SJCRH30 (cell line): ENCODE measurements around the gene EGFR. TPM values are rescaled to one million over a fixed set of nuclear protein-coding genes. Genes with fewer than 3 reads are reported as not detected.
A peak's percentile ranks its signal among the peaks of the same experiment; 100 is the strongest.

Source experiments
- DNase-seq, 2 experiments: peaks; one replicate each; pipeline ENCODE4 v3.0.0-alpha.2; 2015 to 2020
- H3K27ac ChIP-seq: fragments of 250-450 bp; sonication (Bioruptor Pico); 2 replicates; pipeline ENCODE4 v1.5.1; 2020; ENCODE audit warnings: mild to moderate bottlenecking, moderate library complexity
- H3K27me3 ChIP-seq: fragments of 250-450 bp; sonication (Bioruptor Pico); 2 replicates; pipeline ENCODE4 v1.5.1; 2020; ENCODE audit warnings: mild to moderate bottlenecking, moderate library complexity
- H3K36me3 ChIP-seq: fragments of 250-450 bp; sonication (Bioruptor Pico); 2 replicates; pipeline ENCODE4 v1.5.1; 2020; ENCODE audit warnings: mild to moderate bottlenecking, moderate library complexity
- H3K4me1 ChIP-seq: fragments of 250-450 bp; sonication (Bioruptor Pico); 2 replicates; pipeline ENCODE4 v1.5.1; 2020; ENCODE audit warnings: mild to moderate bottlenecking, moderate library complexity
- H3K4me3 ChIP-seq: fragments of 250-450 bp; sonication (Bioruptor Pico); 2 replicates; pipeline ENCODE4 v1.5.1; 2020; ENCODE audit warnings: mild to moderate bottlenecking, moderate library complexity
- H3K9me3 ChIP-seq: fragments of 250-450 bp; sonication (Bioruptor Pico); replicated peaks from 2 replicates; pipeline ENCODE4 v1.5.1; 2020; ENCODE audit warnings: mild to moderate bottlenecking, moderate library complexity
- total RNA-seq: library from RNA; depleted of rRNA; stranded (reverse); fragments of >200 nt; shearing (Covaris generic); gene quantifications from 2 replicates; pipeline ENCODE4 v1.2.3, GENCODE V29; 2014

The EGFR gene
- total RNA-seq, 1 experiment from 2014 or later: 8.3 TPM

- H3K9me3 ChIP-seq: no peaks in the 10 kb centered on the region
- no peak overlapping the region for H3K4me3 ChIP-seq
- no peaks in the 10 kb centered on the region for H3K27me3 ChIP-seq
- peaks cover 19% of the 10 kb centered on the region for H3K4me1 ChIP-seq
- H3K27ac ChIP-seq: no peak overlapping the region
- H3K36me3 ChIP-seq: no peaks in the 10 kb centered on the region
- DNase-seq: no peak
Observed at GRCh38 chr7:55056577-55057480, 38.0 kb downstream of the EGFR start.

GRCh38 chr7:55058314-55058713, 39.5 kb downstream of the EGFR start:
- Histone ChIP-seq H3K27me3 (no peaks in the 10 kb centered on the region), H3K9me3 (no peaks in the 10 kb centered on the region), H3K36me3 (no peaks in the 10 kb centered on the region), H3K4me1 (peaks cover 22% of the 10 kb centered on the region), H3K27ac (no peak overlapping the region), H3K4me3 (no peak overlapping the region)
- DNase-seq: no peak

- H3K4me1 ChIP-seq: peaks cover 29% of the 10 kb centered on the region
- no peak overlapping the region for H3K4me3 ChIP-seq
- no peak for DNase-seq
- H3K27me3 ChIP-seq: no peaks in the 10 kb centered on the region
- no peaks in the 10 kb centered on the region for H3K36me3 ChIP-seq
- H3K9me3 ChIP-seq: no peaks in the 10 kb centered on the region
- H3K27ac ChIP-seq: no peak overlapping the region
Observed at GRCh38 chr7:55059021-55059420, 40.2 kb downstream of the EGFR start.

- no peaks in the 10 kb centered on the region for H3K9me3 ChIP-seq
Observed at GRCh38 chr7:55060085-55060484, 41.3 kb downstream of the EGFR start.

GRCh38 chr7:55060636-55061022, 41.8 kb downstream of the EGFR start:
- no peak overlapping the region for H3K4me3 ChIP-seq
- H3K36me3 ChIP-seq: no peaks in the 10 kb centered on the region
- no peaks in the 10 kb centered on the region for H3K27me3 ChIP-seq
- no peak for DNase-seq
- peak overlapping the region; percentile 16; the same call in 1 of the 2 replicates for H3K27ac ChIP-seq
- H3K4me1 ChIP-seq: peaks cover 45% of the 10 kb centered on the region
- H3K9me3 ChIP-seq: no peaks in the 10 kb centered on the region

More at GRCh38 chr7:55060085-55060484, 41.3 kb downstream of the EGFR start:
- H3K4me1 ChIP-seq: peaks cover 40% of the 10 kb centered on the region
- no peaks in the 10 kb centered on the region for H3K36me3 ChIP-seq
- no peaks in the 10 kb centered on the region for H3K27me3 ChIP-seq
- H3K27ac ChIP-seq: no peak overlapping the region; the same call in 1 of the 2 replicates
- no peak for DNase-seq
- H3K4me3 ChIP-seq: no peak overlapping the region

GRCh38 chr7:55061726-55062499, 43.1 kb downstream of the EGFR start:
- H3K27me3 ChIP-seq: no peaks in the 10 kb centered on the region
- H3K4me3 ChIP-seq: no peak overlapping the region
- H3K9me3 ChIP-seq: no peaks in the 10 kb centered on the region
- no peak for DNase-seq
- H3K27ac ChIP-seq: no peak overlapping the region; the same call in 1 of the 2 replicates
- peaks cover 54% of the 10 kb centered on the region for H3K4me1 ChIP-seq
- H3K36me3 ChIP-seq: no peaks in the 10 kb centered on the region

GRCh38 chr7:55063061-55063460, 44.2 kb downstream of the EGFR start:
- Histone ChIP-seq H3K36me3 (no peaks in the 10 kb centered on the region), H3K4me3 (no peak overlapping the region), H3K4me1 (peaks cover 54% of the 10 kb centered on the region), H3K27ac (peak overlapping the region; percentile 16; the same call in 1 of the 2 replicates), H3K9me3 (no peaks in the 10 kb centered on the region), H3K27me3 (no peaks in the 10 kb centered on the region)
- DNase-seq: no peak

- H3K4me1 ChIP-seq: peaks cover 54% of the 10 kb centered on the region
- DNase-seq: peak in 1 of 2 experiments; percentile 57
- no peaks in the 10 kb centered on the region for H3K36me3 ChIP-seq
- H3K4me3 ChIP-seq: no peak overlapping the region
- peak overlapping the region; percentile 83; the same call in 1 of the 2 replicates for H3K27ac ChIP-seq
- no peaks in the 10 kb centered on the region for H3K9me3 ChIP-seq
- H3K27me3 ChIP-seq: no peaks in the 10 kb centered on the region
Observed at GRCh38 chr7:55063633-55064032, 44.8 kb downstream of the EGFR start.

GRCh38 chr7:55065079-55065478, 46.3 kb downstream of the EGFR start:
- H3K4me3 ChIP-seq: peak overlapping the region; percentile 5; the same call in 1 of the 2 replicates
- peaks cover 49% of the 10 kb centered on the region for H3K4me1 ChIP-seq
- no peaks in the 10 kb centered on the region for H3K36me3 ChIP-seq
- peak overlapping the region; percentile 83 for H3K27ac ChIP-seq
- DNase-seq: peak; percentile 65 to 70
- no peaks in the 10 kb centered on the region for H3K9me3 ChIP-seq
- no peaks in the 10 kb centered on the region for H3K27me3 ChIP-seq

GRCh38 chr7:55065511-55066229, 46.9 kb downstream of the EGFR start:
- peak; percentile 45 to 62 for DNase-seq
- H3K9me3 ChIP-seq: no peaks in the 10 kb centered on the region
- peak overlapping the region; percentile 5; the same call in 1 of the 2 replicates for H3K4me3 ChIP-seq

GRCh38 chr7:55066524-55066923, 47.7 kb downstream of the EGFR start:
- H3K27me3 ChIP-seq: no peaks in the 10 kb centered on the region
- peaks cover 37% of the 10 kb centered on the region for H3K4me1 ChIP-seq
- H3K9me3 ChIP-seq: no peaks in the 10 kb centered on the region
- H3K27ac ChIP-seq: peak overlapping the region; percentile 83
- no peaks in the 10 kb centered on the region for H3K36me3 ChIP-seq
- DNase-seq: no peak
- no peak overlapping the region for H3K4me3 ChIP-seq

More at GRCh38 chr7:55065511-55066229, 46.9 kb downstream of the EGFR start:
- Histone ChIP-seq H3K4me1 (peaks cover 43% of the 10 kb centered on the region), H3K36me3 (no peaks in the 10 kb centered on the region), H3K27ac (peak overlapping the region; percentile 83), H3K27me3 (no peaks in the 10 kb centered on the region)

- Histone ChIP-seq H3K36me3 (no peaks in the 10 kb centered on the region), H3K4me3 (no peak overlapping the region), H3K4me1 (peaks cover 41% of the 10 kb centered on the region), H3K27me3 (no peaks in the 10 kb centered on the region), H3K9me3 (no peaks in the 10 kb centered on the region), H3K27ac (no peak overlapping the region)
- DNase-seq: no peak
Observed at GRCh38 chr7:55066938-55067337, 48.1 kb downstream of the EGFR start.

- Histone ChIP-seq H3K4me1 (peaks cover 43% of the 10 kb centered on the region), H3K27ac (no peak overlapping the region)
Observed at GRCh38 chr7:55067748-55068147, 48.9 kb downstream of the EGFR start.

GRCh38 chr7:55069271-55069792, 50.5 kb downstream of the EGFR start:
- no peaks in the 10 kb centered on the region for H3K36me3 ChIP-seq
- DNase-seq: no peak
- H3K27me3 ChIP-seq: no peaks in the 10 kb centered on the region
- H3K4me1 ChIP-seq: peaks cover 34% of the 10 kb centered on the region
- H3K4me3 ChIP-seq: no peak overlapping the region
- H3K9me3 ChIP-seq: peaks cover 2% of the 10 kb centered on the region; the same call in 1 of the 2 replicates
- H3K27ac ChIP-seq: no peak overlapping the region

More at GRCh38 chr7:55067748-55068147, 48.9 kb downstream of the EGFR start:
- DNase-seq: no peak
- no peaks in the 10 kb centered on the region for H3K36me3 ChIP-seq
- H3K27me3 ChIP-seq: no peaks in the 10 kb centered on the region
- no peaks in the 10 kb centered on the region; the same call in 1 of the 2 replicates for H3K9me3 ChIP-seq
- no peak overlapping the region for H3K4me3 ChIP-seq
